HL-60 (cell line): ENCODE measurements around the gene PIP5KL1.

Experiments
- DNase-seq, 2 experiments: peaks; one replicate each; pipeline ENCODE4 v3.0.0-alpha.2; 2010 to 2020; ENCODE audit warnings: low read depth in 1 of 2, low spot score in 1 of 2
- H3K27ac ChIP-seq: fragments of 250-450 bp; sonication (Bioruptor Pico); replicated peaks from 2 replicates; pipeline ENCODE4 v1.5.1; 2020; ENCODE audit warnings: mild to moderate bottlenecking, moderate library complexity
- H3K27me3 ChIP-seq: fragments of 250-450 bp; sonication (Bioruptor Pico); 2 replicates; pipeline ENCODE4 v1.5.1; 2021; ENCODE audit warnings: mild to moderate bottlenecking, moderate library complexity; ENCODE audit not compliant: insufficient read depth, poor library complexity, severe bottlenecking
- H3K4me3 ChIP-seq: replicated peaks from 2 replicates; pipeline ENCODE4 v1.5.1; 2011; ENCODE audit warnings: mild to moderate bottlenecking, control low read depth, low read length; ENCODE audit not compliant: insufficient read depth
- CTCF ChIP-seq: IDR thresholded peaks from one replicate; pipeline ENCODE4 v1.5.1; 2011; ENCODE audit warnings: low read length, control low read depth, inconsistent platforms; ENCODE audit not compliant: insufficient read depth
- GABPA ChIP-seq: IDR thresholded peaks from 2 replicates; pipeline ENCODE4 v1.6.1; 2012; ENCODE audit warnings: low read depth
- POLR2AphosphoS5 ChIP-seq: IDR thresholded peaks from 2 replicates; pipeline ENCODE4 v1.6.1; 2012; ENCODE audit warnings: low read depth
- REST ChIP-seq: IDR thresholded peaks from 2 replicates; pipeline ENCODE4 v1.6.1; 2012; ENCODE audit warnings: low read depth; ENCODE audit not compliant: insufficient replicate concordance
- SPI1 ChIP-seq: IDR thresholded peaks from 2 replicates; pipeline ENCODE4 v1.6.1; 2012; ENCODE audit warnings: low read depth, mild to moderate bottlenecking, borderline replicate concordance
- long read RNA-seq: library from polyadenylated mRNA; unstranded; transcript quantifications from one replicate; pipeline ENCODE4 v2.0.0, GENCODE V29; 2020

PIP5KL1 gene
- long read RNA-seq, partial matches to known transcripts: 9 of 71 reads
- long read RNA-seq, other reads (novel, unspliced or antisense): 62 of 71 reads

GRCh38 chr9:127930231-127931091 is at the start of gene PIP5KL1:
Gene PIP5KL1 (minus strand): TSS chr9:127930777. CDS start chr9:127930752, 25 bp downstream.
- DNase-seq: peak in 1 of 2 experiments; percentile 44
- peak within 1 kb of the TSS; percentile 24 for H3K4me3 ChIP-seq
- peaks cover 26% of the 10 kb centered on the region for H3K27me3 ChIP-seq
- H3K27ac ChIP-seq: no peak within 1 kb of the TSS
- TF ChIP-seq GABPA (no peak), REST (no peak), SPI1 (no peak), POLR2AphosphoS5 (no peak), CTCF (no peak)

- H3K27ac ChIP-seq: no peak overlapping the region
- peak in 1 of 2 experiments; percentile 27 for DNase-seq
- no peaks in the 10 kb centered on the region for H3K27me3 ChIP-seq
- H3K4me3 ChIP-seq: peak overlapping the region; percentile 56
- TF ChIP-seq SPI1 (no peak), REST (no peak), POLR2AphosphoS5 (no peak), GABPA (no peak), CTCF (no peak)
Observed at GRCh38 chr9:127980060-127980705, 49.6 kb upstream of the PIP5KL1 start.

- Histone ChIP-seq H3K4me3 (peak overlapping the region; percentile 56), H3K27ac (no peak overlapping the region), H3K27me3 (no peaks in the 10 kb centered on the region)
- TF ChIP-seq SPI1 (no peak), POLR2AphosphoS5 (no peak), GABPA (no peak), REST (no peak), CTCF (no peak)
- DNase-seq: no peak
Observed at GRCh38 chr9:127979333-127980059, 48.9 kb upstream of the PIP5KL1 start.
